HL-60 (cell line): ENCODE results near the gene STEAP1B.

ENCODE experiments used
- POLR2AphosphoS5 ChIP-seq: IDR thresholded peaks from 2 replicates; pipeline ENCODE4 v1.6.1; 2012; ENCODE audit warnings: low read depth
- TF ChIP-seq, protein P1 (sequence below): IDR thresholded peaks from one replicate; pipeline ENCODE4 v1.5.1; 2011; ENCODE audit warnings: low read length, control low read depth, inconsistent platforms; ENCODE audit not compliant: insufficient read depth

DNA sequence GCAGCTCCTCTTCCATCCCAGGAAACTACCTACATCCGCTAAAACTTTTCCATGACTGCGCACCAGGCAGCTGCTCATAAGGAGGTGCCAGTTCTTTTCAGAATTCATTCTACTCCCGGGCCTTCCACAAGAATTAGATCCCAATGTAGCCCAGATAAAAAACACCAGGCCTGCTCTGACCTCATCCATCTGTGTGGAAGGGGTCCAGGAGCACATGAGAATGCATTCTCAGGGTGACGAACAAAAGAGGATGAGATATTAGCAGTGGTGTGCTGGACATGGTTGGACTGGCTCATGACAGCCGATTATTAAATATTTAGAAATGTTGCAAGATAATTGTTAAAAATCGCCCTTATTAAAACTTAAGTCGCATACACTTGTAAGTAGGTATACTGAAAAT, 43.2 kb upstream of the STEAP1B start:
- TF ChIP-seq, protein P1, sequence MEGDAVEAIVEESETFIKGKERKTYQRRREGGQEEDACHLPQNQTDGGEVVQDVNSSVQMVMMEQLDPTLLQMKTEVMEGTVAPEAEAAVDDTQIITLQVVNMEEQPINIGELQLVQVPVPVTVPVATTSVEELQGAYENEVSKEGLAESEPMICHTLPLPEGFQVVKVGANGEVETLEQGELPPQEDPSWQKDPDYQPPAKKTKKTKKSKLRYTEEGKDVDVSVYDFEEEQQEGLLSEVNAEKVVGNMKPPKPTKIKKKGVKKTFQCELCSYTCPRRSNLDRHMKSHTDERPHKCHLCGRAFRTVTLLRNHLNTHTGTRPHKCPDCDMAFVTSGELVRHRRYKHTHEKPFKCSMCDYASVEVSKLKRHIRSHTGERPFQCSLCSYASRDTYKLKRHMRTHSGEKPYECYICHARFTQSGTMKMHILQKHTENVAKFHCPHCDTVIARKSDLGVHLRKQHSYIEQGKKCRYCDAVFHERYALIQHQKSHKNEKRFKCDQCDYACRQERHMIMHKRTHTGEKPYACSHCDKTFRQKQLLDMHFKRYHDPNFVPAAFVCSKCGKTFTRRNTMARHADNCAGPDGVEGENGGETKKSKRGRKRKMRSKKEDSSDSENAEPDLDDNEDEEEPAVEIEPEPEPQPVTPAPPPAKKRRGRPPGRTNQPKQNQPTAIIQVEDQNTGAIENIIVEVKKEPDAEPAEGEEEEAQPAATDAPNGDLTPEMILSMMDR = no peak
- TF ChIP-seq POLR2AphosphoS5 = no peak
